ENCODE measurements around the gene MRPS33.

GRCh38 chr7:140992422-140992821 lies 22.3 kb downstream of the MRPS33 start:
- TF ChIP-seq FOXA1 (IDR thresholded peaks at IDR 0.05) (no peak), L3MBTL2 (conservative IDR thresholded peaks at IDR 0.05) (no peak), HDGF (IDR thresholded peaks at IDR 0.05; ENCODE audit: borderline replicate concordance) (no peak), ARNT (IDR thresholded peaks at IDR 0.05) (no peak), FOXM1 (IDR thresholded peaks at IDR 0.05; ENCODE audit: borderline replicate concordance) (no peak), BHLHE40 (IDR thresholded peaks at IDR 0.05; ENCODE audit: borderline replicate concordance) (no peak), SP1 (IDR thresholded peaks at IDR 0.05) (no peak), SUZ12 (IDR thresholded peaks at IDR 0.05) (no peak), ZNF384 (IDR thresholded peaks at IDR 0.05) (no peak), FOXK2 (IDR thresholded peaks at IDR 0.05) (no peak), ELF4 (IDR thresholded peaks at IDR 0.05) (no peak), CTBP1 (IDR thresholded peaks at IDR 0.05; ENCODE audit: borderline replicate concordance) (no peak), TARDBP (IDR thresholded peaks at IDR 0.05) (no peak)
